SK-N-MC (cell line): ENCODE results near the gene PDZD2.
"Not testable (repeated sequence)": the region's sequence is repeated elsewhere in the genome, so short reads cannot be mapped to it uniquely, and the experiment has no call there.

Source experiments
- DNase-seq: peaks from one replicate; pipeline ENCODE4 v3.0.0-alpha.2; 2011; ENCODE audit warnings: low read depth, low spot score
- H3K27ac ChIP-seq: fragments of 200-600 bp; sonication (generic); 2 replicates; pipeline ENCODE4 v1.5.1; 2016; ENCODE audit warnings: mixed run types
- H3K36me3 ChIP-seq: fragments of 200-600 bp; sonication (generic); 2 replicates; pipeline ENCODE4 v1.6.1; 2017; ENCODE audit warnings: antibody characterized with exemption, low read length, mixed read lengths; ENCODE audit not compliant: insufficient read depth
- H3K4me3 ChIP-seq: fragments of 200-600 bp; sonication (generic); 2 replicates; pipeline ENCODE4 v1.5.1; 2016
- H3K9ac ChIP-seq: fragments of 200-600 bp; sonication (generic); 2 replicates; pipeline ENCODE4 v1.8.0; 2017; ENCODE audit warnings: mixed run types, mixed read lengths; ENCODE audit not compliant: insufficient read length
- H3K9me3 ChIP-seq: fragments of 200-600 bp; sonication (generic); 2 replicates; pipeline ENCODE4 v1.6.1; 2017; ENCODE audit warnings: low read depth, mild to moderate bottlenecking, antibody characterized with exemption, low read length, moderate library complexity, mixed read lengths
- EZH2 ChIP-seq: fragments of 200-600 bp; sonication (generic); IDR thresholded peaks from one replicate; pipeline ENCODE4 v1.6.1; 2017; ENCODE audit warnings: antibody characterized with exemption
- FOXP2 ChIP-seq: optimal IDR thresholded peaks from 2 replicates; pipeline ENCODE3; 2011; ENCODE audit warnings: mild to moderate bottlenecking, moderate library complexity; ENCODE audit not compliant: insufficient read depth; ENCODE audit errors: extremely low read length, control extremely low read depth
- POLR2AphosphoS5 ChIP-seq: IDR thresholded peaks from 2 replicates; pipeline ENCODE4 v1.6.1; 2012; ENCODE audit warnings: mild to moderate bottlenecking, low read depth, low read length, borderline replicate concordance

PDZD2 gene

GRCh38 chr5:31768784-31769183, 129.9 kb downstream of the PDZD2 start:
- no peak for DNase-seq
- TF ChIP-seq FOXP2 (no peak), POLR2AphosphoS5 (no peak), EZH2 (no peak)
- Histone ChIP-seq H3K36me3 (no peaks in the 10 kb centered on the region), H3K9ac (no peak overlapping the region), H3K27ac (no peak overlapping the region), H3K4me3 (no peak overlapping the region), H3K9me3 (no peaks in the 10 kb centered on the region)

DNA sequence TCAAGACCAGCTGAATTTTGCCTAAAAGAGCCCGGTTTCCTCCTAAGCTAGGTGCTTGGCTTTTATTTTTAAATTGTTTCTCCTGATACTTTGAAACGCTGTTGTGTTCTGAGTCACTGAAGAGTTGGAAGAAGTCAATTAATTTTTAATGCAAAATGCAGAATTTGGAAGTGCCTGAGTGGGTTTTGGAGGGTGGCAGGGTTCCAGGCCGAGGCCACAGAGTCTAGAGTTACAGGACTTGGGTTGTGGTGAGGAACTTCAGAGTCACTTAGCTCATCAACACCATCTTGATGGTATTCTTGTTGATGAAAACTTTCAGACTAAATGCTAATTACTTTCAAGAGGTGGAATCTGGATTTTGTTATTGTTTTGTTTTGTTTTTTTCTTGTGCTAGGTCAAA, 130.6 kb downstream of the PDZD2 start:
- TF ChIP-seq EZH2, result no peak
- TF ChIP-seq POLR2AphosphoS5, result no peak
- no peak for TF ChIP-seq FOXP2
- no peak overlapping the region for H3K9ac ChIP-seq
- H3K4me3 ChIP-seq, result no peak overlapping the region
- H3K9me3 ChIP-seq, result no peaks in the 10 kb centered on the region
- H3K36me3 ChIP-seq, result no peaks in the 10 kb centered on the region
- DNase-seq, result no peak
- H3K27ac ChIP-seq, result no peak overlapping the region

- Histone ChIP-seq H3K4me3 (no peak overlapping the region), H3K27ac (no peak overlapping the region), H3K36me3 (no peaks in the 10 kb centered on the region), H3K9ac (no peak overlapping the region), H3K9me3 (no peaks in the 10 kb centered on the region)
- DNase-seq, result no peak
- TF ChIP-seq FOXP2 (no peak), EZH2 (no peak), POLR2AphosphoS5 (no peak)
Measured at GRCh38 chr5:31770132-31770720, 131.3 kb downstream of the PDZD2 start.

- Histone ChIP-seq H3K9me3 (no peaks in the 10 kb centered on the region), H3K36me3 (no peaks in the 10 kb centered on the region), H3K27ac (no peak overlapping the region), H3K4me3 (no peak overlapping the region), H3K9ac (no peak overlapping the region)
- DNase-seq, result no peak
- TF ChIP-seq EZH2 (no peak), POLR2AphosphoS5 (no peak), FOXP2 (no peak)
Measured at GRCh38 chr5:31770998-31771397, 132.1 kb downstream of the PDZD2 start.

GRCh38 chr5:31771500-31771899, 132.6 kb downstream of the PDZD2 start:
- Histone ChIP-seq H3K9ac (no peak overlapping the region), H3K27ac (no peak overlapping the region), H3K9me3 (no peaks in the 10 kb centered on the region), H3K36me3 (no peaks in the 10 kb centered on the region), H3K4me3 (no peak overlapping the region)
- DNase-seq, result no peak
- TF ChIP-seq EZH2, result no peak
- no peak for TF ChIP-seq POLR2AphosphoS5
- TF ChIP-seq FOXP2, result no peak

GRCh38 chr5:31776294-31776693, 137.4 kb downstream of the PDZD2 start:
- H3K9ac ChIP-seq, DNase-seq, H3K27ac ChIP-seq, H3K9me3 ChIP-seq, H3K36me3 ChIP-seq, H3K4me3 ChIP-seq: not testable (repeated sequence)

DNA sequence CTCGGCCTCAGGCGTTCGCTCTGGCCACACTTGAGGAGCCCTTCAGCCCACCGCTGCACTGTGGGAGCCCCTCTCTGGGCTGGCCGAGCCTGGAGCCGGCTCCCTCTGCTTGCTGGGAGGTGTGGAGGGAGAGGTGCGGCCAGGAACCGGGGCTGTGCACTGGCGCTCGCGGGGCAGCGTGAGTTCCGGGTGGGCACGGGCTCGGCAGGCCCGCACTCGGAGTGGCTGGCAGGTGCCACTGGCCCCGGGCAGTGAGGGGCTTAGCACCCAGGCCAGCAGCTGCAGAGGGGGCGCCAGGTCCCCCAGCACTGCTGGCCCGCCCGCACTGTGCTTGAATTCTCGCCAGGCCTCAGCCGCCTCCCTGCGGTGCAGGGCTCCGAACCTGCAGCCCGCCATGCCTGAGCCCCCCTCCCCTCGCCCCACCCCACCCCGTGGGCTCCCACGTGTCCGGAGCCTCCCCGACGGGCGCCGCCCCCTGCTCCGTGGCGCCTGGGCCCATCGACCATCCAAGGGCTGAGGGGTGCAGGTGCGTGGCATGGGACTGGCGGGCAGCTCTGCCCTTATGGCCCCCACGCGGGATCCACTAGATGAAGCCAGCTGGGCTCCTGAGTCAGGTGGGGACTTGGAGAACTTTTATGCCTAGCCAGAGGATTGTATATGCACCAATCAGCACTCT, 138.2 kb downstream of the PDZD2 start:
- Histone ChIP-seq H3K27ac (no peak overlapping the region), H3K9me3 (no peaks in the 10 kb centered on the region), H3K9ac (no peak overlapping the region), H3K4me3 (no peak overlapping the region), H3K36me3 (no peaks in the 10 kb centered on the region)
- no peak for DNase-seq
- TF ChIP-seq POLR2AphosphoS5 (no peak), EZH2 (no peak), FOXP2 (no peak)

DNA sequence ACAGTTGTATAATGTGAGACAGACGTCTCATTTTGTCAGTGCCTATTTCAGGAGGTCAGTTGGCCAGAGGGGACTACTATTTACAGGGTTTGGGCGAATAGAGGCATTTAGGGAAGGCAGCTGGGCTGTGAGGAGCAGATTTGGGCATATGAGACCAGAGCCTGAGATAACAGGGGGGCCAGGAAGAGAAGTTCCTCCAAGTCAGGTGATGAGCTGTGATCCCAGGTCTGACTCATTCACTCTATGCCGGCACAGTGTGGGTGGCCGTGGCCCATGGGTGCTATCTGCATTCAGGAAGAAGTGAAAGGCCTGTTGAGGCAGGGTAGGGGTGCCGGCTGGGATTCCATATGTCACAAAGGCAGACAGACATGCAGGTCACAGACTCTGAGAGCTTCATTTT, 142.8 kb downstream of the PDZD2 start:
- Histone ChIP-seq H3K4me3 (no peak overlapping the region), H3K9ac (no peak overlapping the region)

More for the DNA sequence above, 142.8 kb downstream of the PDZD2 start:
- TF ChIP-seq POLR2AphosphoS5 (no peak), FOXP2 (no peak), EZH2 (no peak)
- no peak for DNase-seq
- no peaks in the 10 kb centered on the region for H3K36me3 ChIP-seq
- no peaks in the 10 kb centered on the region for H3K9me3 ChIP-seq
- no peak overlapping the region for H3K27ac ChIP-seq
